ENCODE data around the gene IGFBPL1.

- TF ChIP-seq POLR2A (IDR thresholded peaks at IDR 0.05) = no peak
- TF ChIP-seq, protein P1, sequence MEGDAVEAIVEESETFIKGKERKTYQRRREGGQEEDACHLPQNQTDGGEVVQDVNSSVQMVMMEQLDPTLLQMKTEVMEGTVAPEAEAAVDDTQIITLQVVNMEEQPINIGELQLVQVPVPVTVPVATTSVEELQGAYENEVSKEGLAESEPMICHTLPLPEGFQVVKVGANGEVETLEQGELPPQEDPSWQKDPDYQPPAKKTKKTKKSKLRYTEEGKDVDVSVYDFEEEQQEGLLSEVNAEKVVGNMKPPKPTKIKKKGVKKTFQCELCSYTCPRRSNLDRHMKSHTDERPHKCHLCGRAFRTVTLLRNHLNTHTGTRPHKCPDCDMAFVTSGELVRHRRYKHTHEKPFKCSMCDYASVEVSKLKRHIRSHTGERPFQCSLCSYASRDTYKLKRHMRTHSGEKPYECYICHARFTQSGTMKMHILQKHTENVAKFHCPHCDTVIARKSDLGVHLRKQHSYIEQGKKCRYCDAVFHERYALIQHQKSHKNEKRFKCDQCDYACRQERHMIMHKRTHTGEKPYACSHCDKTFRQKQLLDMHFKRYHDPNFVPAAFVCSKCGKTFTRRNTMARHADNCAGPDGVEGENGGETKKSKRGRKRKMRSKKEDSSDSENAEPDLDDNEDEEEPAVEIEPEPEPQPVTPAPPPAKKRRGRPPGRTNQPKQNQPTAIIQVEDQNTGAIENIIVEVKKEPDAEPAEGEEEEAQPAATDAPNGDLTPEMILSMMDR (IDR thresholded peaks at IDR 0.05) = no peak
Measured at GRCh38 chr9:38453835-38454234, 29.6 kb upstream of the IGFBPL1 start.
